ENCODE data around the gene ETV7.
"Not testable (repeated sequence)": the region's sequence is repeated elsewhere in the genome, so short reads cannot be mapped to it uniquely, and the experiment has no call there.

Gene ETV7

DNA sequence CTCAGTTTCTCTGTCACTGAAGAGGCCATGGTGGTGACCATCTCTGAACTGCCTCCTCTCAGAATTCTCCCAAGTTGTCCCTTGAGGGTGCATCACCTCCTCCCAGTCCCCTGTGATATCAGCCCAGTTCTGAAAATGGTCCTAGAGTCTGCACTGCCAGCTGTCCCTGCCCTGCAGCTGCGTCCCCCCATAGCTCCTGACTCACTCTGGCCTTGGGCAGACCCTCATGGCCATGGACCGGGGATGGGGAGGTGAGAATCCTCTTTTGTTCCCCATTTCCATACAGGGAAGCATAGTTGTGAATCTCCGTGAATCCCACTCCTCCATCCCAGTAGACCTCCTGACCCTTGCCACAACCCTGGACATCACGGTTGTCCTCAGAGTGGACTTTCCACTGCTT lies 4.5 kb downstream of the ETV7 start:
- DNase-seq, result no peak

DNA sequence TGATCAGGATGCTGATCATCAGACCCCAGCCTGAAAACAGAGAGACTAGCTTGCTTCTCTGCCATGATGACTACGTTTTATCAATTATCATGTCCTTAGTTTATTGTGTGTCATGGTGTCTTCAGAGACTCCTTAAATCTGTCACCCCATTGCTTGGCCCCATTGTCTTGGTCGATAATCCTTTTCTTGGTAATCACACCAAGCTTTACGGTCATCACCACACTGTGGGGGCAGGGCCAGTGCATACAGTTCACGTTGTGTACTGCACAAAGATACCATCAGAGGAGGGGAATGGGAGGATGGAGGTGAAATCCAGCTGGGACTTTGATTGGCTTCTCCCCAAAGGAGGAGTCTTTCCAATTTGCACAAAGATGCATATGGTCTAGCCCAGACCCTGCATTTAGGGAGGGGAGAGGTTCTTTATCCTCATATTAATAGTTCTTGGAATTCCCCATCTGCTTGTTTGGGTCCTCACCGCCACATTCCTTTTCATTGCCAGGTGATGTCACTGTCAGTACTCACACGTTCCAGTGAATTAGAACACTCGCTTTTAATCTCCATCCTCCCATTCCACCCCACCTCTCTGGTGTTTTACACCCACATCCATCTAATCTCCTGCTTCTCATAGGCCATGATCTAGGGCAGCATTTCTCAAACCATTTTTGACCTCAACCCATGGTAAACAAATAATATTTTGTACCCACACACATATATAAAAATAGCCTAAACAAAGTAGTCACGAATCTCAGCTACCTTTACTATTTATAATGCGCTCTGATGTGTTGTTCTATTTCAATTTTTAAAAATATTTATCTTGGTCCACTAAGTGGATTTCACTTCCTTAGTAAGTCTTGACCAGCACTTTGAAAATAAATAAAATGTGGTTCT lies 5.7 kb downstream of the ETV7 start:
- no peak for DNase-seq

DNA sequence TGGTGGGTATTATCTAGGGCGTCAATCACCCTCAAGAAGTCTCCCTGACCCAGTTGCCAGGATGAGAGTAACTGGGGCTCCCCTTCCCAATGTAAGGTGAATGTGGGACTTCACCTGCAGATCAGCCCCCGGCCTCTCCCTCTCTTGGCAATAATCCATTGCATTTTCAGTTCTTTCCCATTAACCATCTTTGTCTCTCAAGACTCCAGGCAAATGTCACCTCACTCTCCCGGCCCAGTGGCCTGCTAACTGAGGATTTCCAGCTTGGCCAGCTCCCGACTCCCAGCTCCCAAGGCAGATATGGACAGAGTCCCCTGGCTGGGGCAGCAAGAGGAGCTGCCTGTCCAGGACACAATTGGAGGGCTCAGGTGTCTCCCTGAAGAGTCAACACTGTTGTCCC lies 7.3 kb downstream of the ETV7 start:
- DNase-seq, result no peak

DNA sequence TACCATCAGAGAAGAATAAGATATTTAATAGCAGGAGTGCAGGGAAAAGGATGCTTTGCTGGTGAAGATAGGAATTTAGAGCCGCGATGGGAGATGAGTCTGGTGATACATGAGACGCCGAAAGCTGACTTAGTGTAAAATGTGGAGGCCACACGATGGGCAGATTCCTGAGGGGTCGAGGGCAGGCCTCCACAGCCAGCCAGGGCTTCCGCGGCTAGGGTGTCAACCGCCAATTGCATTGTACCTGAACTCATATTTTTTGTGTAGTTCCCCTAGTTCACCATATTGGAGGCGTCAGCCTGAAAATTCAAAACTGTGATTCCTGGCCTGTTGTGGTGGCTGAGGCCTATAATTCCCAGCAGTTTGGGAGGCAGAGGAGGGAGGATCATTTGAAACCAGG lies 8.5 kb downstream of the ETV7 start:
- no peak for DNase-seq

DNA sequence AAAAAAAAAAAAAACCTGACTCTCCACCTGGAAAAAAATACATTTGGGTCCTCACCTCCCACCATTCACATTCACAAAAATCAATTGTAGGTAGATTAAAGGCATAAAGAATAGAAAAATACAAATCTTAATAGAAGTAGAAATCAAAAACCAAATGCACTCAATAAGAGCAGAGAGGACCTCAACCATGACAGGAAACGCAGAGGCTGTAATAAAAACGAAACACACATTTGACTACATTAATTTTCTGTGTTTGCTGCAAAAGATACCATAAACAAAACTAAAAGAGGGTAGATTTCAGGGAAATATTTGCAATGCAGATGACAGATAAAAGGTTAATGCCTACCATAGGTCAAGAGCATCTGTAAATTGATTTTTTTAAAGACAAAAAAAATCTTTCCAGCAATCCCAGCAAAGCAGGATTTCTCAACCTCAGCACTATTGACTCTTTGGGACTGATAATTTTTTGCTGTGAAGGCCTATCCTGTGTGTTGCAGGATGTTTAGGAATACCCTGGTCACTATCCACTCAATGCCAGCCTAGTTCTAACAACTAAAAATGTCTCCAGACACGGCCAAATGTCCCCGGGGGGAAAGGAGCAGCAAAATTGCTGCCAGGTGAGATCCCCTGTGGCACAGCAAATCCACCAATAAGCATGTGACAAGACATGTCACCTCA lies 9.1 kb downstream of the ETV7 start:
- DNase-seq, result no peak

DNA sequence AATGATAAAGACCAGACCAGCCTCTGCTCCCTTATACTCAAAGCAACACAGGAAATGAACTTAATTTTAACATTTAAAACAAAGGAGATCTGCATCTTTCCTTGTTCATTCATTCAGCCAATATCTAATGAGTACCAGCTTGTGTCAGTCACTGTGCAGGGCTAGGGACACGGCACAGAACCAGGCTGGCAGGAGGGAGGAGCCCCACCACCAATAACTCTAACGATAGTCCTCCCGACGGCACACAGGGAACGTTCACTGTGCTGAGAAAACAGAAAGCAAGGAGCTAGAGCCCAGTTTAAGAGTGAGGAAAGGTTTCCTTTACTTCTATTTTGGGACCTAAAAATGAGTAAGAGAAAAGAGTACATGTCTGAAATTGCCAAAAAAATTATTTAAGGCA lies 9.9 kb downstream of the ETV7 start:
- DNase-seq, result no peak

DNA sequence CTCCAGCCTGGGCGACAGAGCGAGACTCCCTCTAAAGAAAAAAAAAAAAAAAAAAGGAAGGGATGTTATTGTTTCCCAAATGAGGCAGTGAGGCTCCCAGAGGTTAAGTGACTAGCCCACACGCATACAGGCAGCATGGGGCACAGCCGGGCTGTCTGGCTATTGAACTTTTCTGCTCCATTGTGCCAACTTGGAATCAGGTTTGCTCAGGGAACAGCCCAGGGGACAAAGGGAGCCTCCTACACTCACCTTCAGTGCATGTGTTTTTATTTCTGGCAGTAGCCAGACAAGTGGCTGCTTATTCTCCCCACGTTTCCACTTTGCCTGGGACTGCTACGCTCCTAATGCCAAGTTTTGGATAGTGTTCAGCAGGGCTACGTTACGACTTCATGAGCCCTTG lies 10.7 kb downstream of the ETV7 start:
- no peak for DNase-seq

DNA sequence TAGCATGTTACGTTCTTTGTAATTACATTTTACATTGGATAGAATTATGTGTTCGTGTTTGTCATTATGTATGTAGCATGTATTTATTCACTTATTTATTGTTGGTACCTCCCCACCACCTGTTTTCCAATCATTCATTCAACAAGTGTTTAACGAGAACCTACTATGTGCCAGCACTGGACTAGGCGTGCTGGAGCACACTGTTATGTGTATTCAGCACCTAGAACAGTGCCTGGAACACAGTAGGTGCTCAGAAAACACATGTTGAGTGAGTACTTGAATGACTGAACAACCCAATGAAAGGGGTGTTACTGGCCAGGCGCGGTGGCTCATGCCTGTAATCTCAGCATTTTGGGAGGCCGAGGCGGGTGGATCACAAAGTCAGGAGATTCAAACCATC lies 11.3 kb downstream of the ETV7 start:
- no peak for DNase-seq

DNA sequence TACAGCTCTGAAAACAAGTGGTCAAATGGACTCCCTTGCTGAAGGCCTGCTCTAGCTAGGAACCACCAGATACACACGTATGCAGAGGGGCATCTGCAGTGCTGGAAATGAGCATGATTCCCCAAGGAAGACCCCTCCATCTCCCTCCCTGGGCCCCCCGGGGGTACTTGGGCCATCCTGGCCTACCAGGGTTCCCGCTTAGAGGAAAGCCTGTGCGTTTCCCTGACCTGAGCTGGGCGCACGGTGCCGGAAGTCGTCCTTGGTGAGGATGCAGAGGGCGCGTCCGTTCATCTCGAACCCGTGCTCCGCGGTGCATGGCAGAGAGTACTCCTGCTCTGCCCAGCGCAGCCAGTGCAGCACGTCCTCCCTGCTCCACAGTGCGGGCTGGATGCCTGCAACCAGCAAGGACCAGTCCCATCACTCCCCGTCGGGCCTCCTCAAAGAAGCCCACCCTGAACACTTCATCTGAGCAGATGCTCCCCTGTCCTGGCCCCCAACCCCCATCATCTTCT lies 11.8 kb downstream of the ETV7 start:
- DNase-seq, result no peak

DNA sequence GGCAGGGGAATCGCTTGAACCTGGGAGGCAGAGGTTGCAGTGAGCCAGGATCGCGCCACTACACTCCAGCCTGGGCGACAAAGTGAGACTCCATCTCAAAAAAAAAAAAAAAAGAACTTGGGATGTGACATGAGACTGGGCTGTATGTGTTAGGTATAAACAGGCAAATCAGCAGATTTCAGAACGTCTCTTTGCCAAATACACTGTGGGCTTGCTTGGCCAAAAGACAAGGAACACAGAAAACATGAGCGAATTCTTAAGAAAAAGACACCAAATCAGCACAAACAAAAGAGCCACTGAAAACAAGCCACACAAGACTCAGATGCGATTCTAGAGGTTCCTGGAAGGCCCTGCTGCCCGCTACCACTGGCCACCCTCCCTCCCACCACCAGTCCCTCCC lies 12.5 kb downstream of the ETV7 start:
- no peak for DNase-seq

DNA sequence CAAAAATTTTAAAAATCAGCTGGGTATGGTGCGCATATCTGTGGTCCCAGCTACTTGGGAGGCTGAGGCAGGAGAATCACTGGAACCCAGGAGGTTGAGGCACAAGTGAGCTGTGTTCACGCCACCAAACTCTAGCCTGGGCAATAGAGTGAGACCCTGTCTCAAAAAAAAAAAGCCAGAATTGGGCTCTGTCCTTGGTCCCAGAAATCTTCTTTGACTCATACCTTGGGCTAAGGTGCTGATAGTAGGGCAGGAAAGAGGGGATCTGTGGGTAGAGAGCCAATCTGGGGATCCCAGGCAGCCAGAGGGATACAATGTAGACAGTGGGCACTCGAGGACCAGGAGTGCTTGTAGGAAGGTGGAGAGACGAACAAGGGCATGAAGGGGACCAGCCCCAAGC lies 13.3 kb downstream of the ETV7 start:
- DNase-seq, result no peak

DNA sequence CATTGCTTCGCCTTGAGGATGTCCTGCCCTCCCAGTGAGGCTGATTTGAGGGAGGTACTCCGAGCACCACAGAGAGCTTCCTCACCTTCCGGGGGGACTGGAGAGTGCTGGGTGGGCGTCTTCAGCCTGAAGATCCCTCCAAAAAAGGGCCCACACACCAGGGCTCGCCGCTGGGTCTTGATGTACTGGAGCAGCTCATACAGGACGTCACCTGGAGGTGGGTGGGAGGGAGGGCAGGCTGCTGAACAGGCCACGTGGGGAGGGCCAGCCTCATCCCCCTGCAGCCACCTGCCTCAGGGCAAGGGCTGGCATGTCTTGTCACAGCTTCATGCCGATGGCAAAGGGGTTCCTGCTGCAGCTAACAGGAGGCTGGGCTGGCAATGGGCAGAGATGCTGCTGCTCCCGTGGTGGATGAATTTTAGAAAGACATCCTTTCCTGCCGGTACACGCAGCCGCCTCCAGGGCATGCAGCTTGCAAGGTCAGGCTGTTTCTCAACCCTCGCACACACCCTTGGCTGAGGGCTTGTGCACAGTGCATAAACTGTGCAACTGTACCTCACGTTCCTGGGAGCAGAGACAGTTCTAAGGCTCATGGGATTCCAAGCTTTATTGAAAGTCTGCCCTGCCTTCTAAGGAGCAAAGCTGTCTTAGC lies 14.0 kb downstream of the ETV7 start:
- no peak for DNase-seq

DNA sequence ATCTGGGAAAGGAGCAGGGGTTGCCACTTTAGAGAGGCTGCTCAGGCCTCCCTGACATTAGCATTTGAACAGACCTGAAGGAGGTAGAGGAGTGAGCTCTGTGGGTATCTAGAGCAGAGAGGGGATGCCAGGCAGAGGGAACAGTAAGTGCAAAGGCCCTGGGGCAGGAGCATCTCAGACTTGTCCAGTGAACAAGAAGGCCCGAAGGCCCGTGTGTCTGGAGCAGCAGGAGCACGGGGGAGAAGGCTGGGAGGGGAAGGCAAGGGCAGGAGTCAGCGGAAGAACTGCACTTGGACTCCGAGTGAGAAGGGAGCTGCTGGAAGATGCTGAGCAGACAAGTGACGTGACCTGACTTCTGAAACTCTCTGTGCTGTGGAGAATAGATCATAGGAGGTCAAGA lies 15.4 kb downstream of the ETV7 start:
- no peak for DNase-seq

DNA sequence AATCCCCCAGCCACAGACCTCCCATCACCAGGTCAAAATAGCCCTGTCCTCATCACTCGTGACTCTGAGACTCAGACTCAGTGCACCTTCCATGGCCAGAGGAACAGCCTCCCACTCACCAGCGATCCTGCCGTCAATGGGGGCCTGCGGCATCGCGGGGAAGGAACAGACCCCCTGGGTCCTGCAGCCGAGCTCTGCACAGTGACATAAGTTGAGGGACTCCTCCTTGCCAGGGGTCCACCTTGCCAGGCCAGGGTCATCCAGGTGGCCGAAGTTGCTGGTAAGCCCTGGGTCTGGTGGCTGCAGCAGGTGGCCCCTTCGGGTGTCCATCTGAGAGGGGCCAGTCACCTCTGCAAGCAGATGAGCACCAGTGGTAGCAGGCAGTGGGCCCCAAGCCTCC lies 16.3 kb downstream of the ETV7 start:
- no peak for DNase-seq

DNA sequence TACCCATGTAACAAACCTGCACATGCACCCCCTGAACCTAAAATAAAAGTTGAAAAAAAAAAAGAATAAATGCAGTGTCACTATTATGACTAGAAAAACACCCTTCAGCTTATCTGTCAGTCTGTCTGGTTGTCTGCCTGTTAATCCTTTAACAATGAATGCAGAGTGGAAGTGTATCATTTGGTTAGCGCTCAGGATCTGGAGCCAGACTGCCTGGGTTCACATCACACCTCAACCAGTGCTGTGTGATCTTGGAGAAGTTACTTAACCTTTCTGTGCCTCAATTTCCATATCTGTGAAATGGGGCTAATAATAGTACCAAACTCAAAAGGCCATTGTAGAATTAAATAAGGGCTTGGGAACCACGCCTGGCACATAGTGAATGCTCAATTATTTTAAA lies 16.8 kb downstream of the ETV7 start:
- DNase-seq, result no peak

DNA sequence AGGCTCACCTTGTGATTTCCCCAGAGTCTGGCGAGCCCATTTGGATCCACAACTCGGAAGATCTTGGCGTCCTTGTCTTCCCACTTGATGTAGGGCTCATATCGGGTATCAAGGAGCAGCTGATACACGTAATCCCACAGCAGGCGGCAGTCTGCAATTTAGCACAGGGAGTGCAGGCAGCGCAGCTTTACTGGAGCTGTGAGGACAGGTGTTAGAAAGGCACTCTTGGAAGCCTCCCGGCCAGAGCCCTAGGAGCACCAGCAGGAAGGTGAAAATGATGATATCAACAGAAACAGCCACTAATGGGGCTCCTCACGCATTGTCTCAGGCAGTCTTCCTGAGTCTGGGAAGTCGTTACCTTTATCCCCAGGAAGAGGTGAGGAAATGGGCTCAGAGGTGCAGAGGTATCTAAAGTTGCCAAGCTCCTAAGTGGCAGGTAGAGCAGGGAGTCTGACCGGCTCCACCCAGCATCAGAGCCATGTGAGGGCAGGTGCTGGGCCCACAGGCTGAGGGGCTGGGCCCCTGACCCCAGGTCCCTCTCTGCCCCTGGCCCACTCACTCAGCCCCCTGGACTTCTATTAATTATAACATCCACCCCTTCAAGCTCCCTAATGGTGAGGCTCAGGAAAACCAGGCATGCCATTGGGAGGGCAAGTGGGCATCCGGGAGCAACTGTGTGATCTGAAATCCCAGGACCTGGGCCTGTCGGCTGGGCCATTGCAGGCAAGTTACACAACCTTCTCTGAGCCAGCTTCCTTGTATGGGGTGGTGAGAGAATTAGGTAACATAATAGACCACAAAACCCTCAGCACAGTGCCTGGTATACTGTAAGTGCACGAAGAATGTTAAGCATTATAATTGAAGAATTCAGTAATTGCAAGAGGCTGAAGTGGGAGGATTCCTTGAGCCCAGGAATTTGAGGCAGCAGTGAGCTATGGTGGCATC lies 18.3 kb downstream of the ETV7 start:
- DNase-seq, result peak; percentile 48

DNA sequence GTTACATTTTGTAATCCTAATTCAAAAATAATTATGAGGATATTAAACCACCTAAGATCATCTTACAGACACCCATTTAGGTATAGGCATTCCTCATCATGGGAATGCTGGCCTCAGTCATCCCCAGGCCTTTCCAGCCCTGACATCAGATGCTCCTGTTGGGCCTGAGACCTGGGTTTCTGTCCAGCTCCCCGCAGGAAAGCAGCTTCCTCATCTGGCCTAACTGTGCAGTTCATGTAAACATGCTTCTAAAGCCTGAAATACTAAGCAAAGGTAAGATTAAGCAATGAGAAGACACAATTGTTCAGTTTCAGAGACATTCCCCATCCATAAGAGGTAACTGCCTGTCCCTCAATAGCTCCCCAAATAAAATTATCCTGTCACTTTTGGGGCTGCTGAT lies 19.0 kb downstream of the ETV7 start:
- no peak for DNase-seq

DNA sequence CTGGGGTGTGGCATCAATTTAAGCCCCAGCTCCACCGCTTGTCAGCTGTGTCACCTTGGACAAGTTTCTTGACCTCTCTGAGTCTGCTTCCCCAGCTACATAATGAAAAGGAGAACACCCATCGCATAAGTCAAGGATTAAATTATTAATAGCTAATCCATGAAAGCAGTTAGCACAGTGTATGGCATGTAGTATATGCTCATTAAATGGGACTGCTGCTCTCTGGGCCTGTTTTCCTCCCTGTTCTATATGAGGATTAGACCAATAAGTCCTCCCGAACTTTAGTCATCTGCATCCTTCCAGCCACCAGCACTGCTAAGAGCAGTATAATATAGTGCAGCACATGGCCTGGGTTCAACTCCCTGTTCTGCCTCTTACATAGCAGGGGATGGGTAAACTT lies 19.7 kb downstream of the ETV7 start:
- no peak for DNase-seq

DNA sequence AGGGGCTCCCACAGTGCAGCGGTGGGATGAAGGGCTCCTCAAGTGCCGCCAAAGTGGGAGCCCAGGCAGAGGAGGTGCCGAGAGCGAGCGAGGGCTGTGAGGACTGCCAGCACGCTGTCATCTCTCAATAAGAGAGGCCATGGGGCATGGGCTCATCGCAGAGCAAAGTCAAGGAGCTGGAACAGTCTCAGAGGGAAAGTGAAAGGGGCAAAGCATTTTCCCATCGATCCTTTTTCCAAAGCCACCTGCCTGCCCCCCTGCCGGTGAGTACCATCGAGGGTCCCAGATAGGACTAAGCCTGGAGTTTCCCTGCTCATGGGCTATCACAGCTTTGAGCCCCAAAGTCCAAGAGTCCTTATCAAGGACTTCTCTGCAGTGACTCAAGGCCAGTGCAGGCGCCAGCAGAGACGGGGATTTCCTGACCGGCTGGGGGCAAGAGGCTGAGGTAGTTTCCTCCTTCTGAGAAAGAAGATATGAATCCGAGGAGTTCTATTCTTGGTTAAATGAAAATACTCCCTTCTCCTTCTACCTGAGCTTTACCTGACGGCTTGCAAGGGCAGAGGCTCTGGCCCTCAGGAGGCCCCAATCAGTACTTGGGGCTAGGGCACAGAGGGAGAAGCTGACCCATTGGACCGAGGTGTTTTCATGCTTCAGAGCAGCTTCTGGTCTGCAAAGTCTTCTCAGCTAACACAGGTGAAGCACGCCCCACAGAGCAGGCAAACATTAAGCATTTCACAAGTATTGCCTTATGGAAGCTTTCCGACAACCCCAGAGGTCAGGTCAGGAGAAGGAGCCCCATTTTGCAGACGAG lies 22.6 kb downstream of the ETV7 start:
- DNase-seq, result no peak

DNA sequence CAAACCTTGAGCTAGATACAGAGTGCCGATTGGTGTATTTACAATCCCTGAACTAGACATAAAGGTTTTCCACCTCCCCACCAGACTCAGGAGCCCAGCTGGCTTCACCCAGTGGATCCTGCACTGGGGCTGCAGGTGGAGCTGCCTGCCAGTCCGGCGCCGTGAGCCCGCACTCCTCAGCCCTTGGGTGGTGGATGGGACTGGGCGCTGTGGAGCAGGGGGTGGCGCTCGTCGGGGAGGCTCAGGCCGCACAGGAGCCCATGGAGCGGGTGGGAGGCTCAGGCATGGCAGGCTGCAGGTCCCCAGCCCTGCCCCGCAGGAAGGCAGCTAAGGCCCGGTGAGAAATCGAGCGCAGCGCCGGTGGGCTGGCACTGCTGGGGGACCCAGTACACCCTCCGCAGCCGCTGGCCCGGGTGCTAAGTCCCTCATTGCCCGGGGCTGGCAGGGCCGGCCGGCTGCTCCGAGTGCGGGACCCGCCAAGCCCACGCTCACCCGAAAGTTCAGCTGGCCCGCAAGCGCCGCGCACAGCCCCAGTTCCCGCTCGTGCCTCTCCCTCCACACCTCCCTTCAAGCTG lies 23.3 kb downstream of the ETV7 start:
- not testable (repeated sequence) for DNase-seq

DNA sequence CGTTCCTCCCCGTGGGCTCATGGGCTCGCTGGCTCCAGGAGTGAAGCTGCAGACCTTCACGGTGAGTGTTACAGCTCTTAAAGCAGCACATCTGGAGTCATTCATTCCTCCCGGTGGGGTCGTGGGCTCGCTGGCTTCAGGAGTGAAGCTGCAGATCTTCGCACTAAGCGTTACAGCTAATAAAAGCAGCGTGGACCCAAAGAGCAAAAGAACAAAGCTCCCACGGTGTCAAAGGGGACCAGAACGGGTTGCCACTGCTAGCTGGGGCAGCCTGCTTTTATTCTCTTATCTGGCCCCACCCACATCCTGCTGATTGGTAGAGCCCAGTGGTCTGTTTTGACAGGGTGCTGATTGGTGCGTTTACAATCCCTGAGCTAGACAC lies 24.1 kb downstream of the ETV7 start:
- DNase-seq, result not testable (repeated sequence)

Measured in right hindlimb (tissue), 1 donor.